Neural cell (in vitro differentiated cells): ENCODE results near the gene OR6F1. TPM values are rescaled to one million over a fixed set of nuclear protein-coding genes. Genes with fewer than 3 reads are reported as not detected.

Experiments used
- H2AFZ ChIP-seq: fragments of 200-600, 300-800 bp; sonication (generic), shearing (Covaris generic); 2 replicates; pipeline ENCODE4 v1.6.0; 2014; ENCODE audit warnings: low read depth, mild to moderate bottlenecking, antibody characterized with exemption, low read length, moderate library complexity
- H3F3A ChIP-seq: fragments of 200-600 bp; shearing (Covaris generic); 2 replicates; pipeline ENCODE4 v1.6.1; 2016; ENCODE audit warnings: mild to moderate bottlenecking, moderate library complexity, mixed read lengths, antibody characterized with exemption, low read length; ENCODE audit not compliant: insufficient read depth, poor library complexity, severe bottlenecking
- H3K27ac ChIP-seq: fragments of 200-600, 300-800 bp; sonication (generic), shearing (Covaris generic); 2 replicates; pipeline ENCODE4 v1.5.1; 2014; ENCODE audit warnings: mild to moderate bottlenecking, low read length, moderate library complexity
- H3K27me3 ChIP-seq: fragments of 300-800, 200-600 bp; sonication (generic), shearing (Covaris generic); 2 replicates; pipeline ENCODE4 v1.6.0; 2014; ENCODE audit warnings: mild to moderate bottlenecking, low read depth, low read length, moderate library complexity; ENCODE audit not compliant: insufficient read depth
- H3K36me3 ChIP-seq: fragments of 300-800, 200-600 bp; sonication (generic), shearing (Covaris generic); 2 replicates; pipeline ENCODE4 v1.5.1; 2014; ENCODE audit warnings: mild to moderate bottlenecking, antibody characterized with exemption, low read length, moderate library complexity; ENCODE audit not compliant: insufficient read depth
- H3K4me2 ChIP-seq: fragments of 300-800, 200-600 bp; sonication (generic), shearing (Covaris generic); 2 replicates; pipeline ENCODE4 v1.6.0; 2014; ENCODE audit warnings: mild to moderate bottlenecking, low read length
- H3K4me3 ChIP-seq: fragments of 300-800, 200-600 bp; sonication (generic), shearing (Covaris generic); 2 replicates; pipeline ENCODE4 v1.5.1; 2014; ENCODE audit warnings: mild to moderate bottlenecking, low read length, moderate library complexity
- H3K79me2 ChIP-seq: fragments of 200-600 bp; shearing (Covaris generic); replicated peaks from 2 replicates; pipeline ENCODE4 v1.6.0; 2014; ENCODE audit warnings: mild to moderate bottlenecking, low read length, moderate library complexity; ENCODE audit not compliant: insufficient read depth
- H3K9ac ChIP-seq: fragments of 300-800, 200-600 bp; sonication (generic), shearing (Covaris generic); 2 replicates; pipeline ENCODE4 v1.6.1; 2016; ENCODE audit warnings: mild to moderate bottlenecking, low read length, mixed read lengths
- H3K9me2 ChIP-seq: fragments of 200-600 bp; shearing (Covaris generic); 2 replicates; pipeline ENCODE4 v1.6.1; 2016; ENCODE audit warnings: mild to moderate bottlenecking, low read length, mixed read lengths; ENCODE audit not compliant: insufficient read depth
- H3K9me3 ChIP-seq: fragments of 200-600, 300-800 bp; sonication (generic), shearing (Covaris generic); 2 replicates; pipeline ENCODE4 v1.6.1; 2016; ENCODE audit warnings: mild to moderate bottlenecking, mixed run types, low read length, moderate library complexity, mixed read lengths
- H4K20me1 ChIP-seq: fragments of 200-600 bp; shearing (Covaris generic); 2 replicates; pipeline ENCODE4 v1.6.1; 2016; ENCODE audit warnings: mild to moderate bottlenecking, mixed run types; ENCODE audit not compliant: insufficient read depth
- CTCF ChIP-seq: fragments of 450-650 bp; IDR thresholded peaks from 2 replicates; pipeline ENCODE4 v1.5.1; 2014; ENCODE audit warnings: antibody characterized with exemption, mild to moderate bottlenecking, moderate library complexity; ENCODE audit not compliant: poor library complexity, severe bottlenecking
- EP300 ChIP-seq: fragments of 450-650 bp; conservative IDR thresholded peaks from 2 replicates; pipeline ENCODE4 v1.6.1; 2014; ENCODE audit warnings: antibody characterized with exemption, mild to moderate bottlenecking, moderate library complexity; ENCODE audit not compliant: poor library complexity, severe bottlenecking
- EZH2 ChIP-seq: fragments of 200-600, 300-800 bp; shearing (Covaris generic), sonication (generic); IDR thresholded peaks from 2 replicates; pipeline ENCODE4 v1.6.1; 2014; ENCODE audit warnings: antibody characterized with exemption, low read length, borderline replicate concordance, mild to moderate bottlenecking; ENCODE audit not compliant: insufficient read depth, poor library complexity, severe bottlenecking
- MXI1 ChIP-seq: fragments of 450-650 bp; conservative IDR thresholded peaks from 2 replicates; pipeline ENCODE4 v1.6.1; 2014; ENCODE audit warnings: antibody characterized with exemption, mild to moderate bottlenecking; ENCODE audit not compliant: poor library complexity, severe bottlenecking
- POLR2AphosphoS5 ChIP-seq: IDR thresholded peaks from 2 replicates; pipeline ENCODE4 v1.6.1; 2012
- RAD21 ChIP-seq: fragments of 450-650 bp; conservative IDR thresholded peaks from 2 replicates; pipeline ENCODE4 v1.6.1; 2014; ENCODE audit warnings: antibody characterized with exemption, mild to moderate bottlenecking, moderate library complexity
- SMC3 ChIP-seq: fragments of 450-650 bp; conservative IDR thresholded peaks from 2 replicates; pipeline ENCODE4 v1.6.1; 2014; ENCODE audit warnings: antibody characterized with exemption, mild to moderate bottlenecking, moderate library complexity; ENCODE audit not compliant: poor library complexity
- TAF1 ChIP-seq: IDR thresholded peaks from 2 replicates; pipeline ENCODE4 v1.6.1; 2012; ENCODE audit warnings: low read depth
- polyA plus RNA-seq: library from polyadenylated mRNA; depleted of rRNA; stranded (reverse); fragments of >200 nt; gene quantifications from 2 replicates; pipeline ENCODE4 v1.2.3, GENCODE V29; 2014
- TF ChIP-seq, protein P1 (sequence below): IDR thresholded peaks from 2 replicates; pipeline ENCODE4 v1.6.1; 2012; ENCODE audit warnings: borderline replicate concordance

OR6F1 gene
- polyA plus RNA-seq, 1 donor from 2014 or later = not detected

DNA sequence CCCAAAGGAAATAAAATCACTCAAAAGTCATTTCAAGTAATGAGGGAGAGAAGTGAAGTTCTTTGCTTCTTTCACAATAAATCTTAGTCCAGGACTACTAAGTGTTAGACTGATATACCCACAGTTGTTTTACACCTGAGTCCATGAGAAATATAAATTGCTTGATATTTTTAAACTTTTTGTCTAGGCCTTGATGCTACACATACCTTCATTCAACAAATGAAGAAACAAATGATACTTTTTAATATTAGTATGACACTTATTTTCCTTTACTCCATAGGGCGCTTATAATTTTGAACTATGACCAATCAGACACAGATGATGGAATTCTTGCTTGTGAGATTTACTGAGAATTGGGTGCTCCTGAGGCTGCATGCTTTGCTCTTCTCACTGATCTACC is 21.9 kb upstream of the OR6F1 start, which contains the start of gene OR14K1:
TSS of gene OR14K1 (plus strand) at position 301 of the 400 bp plus-strand sequence. CDS start at position 301, 0 bp downstream.
- Histone ChIP-seq H3F3A (no peaks in the 10 kb centered on the region), H3K79me2 (no peaks in the 10 kb centered on the region), H3K9me2 (no peaks in the 10 kb centered on the region), H3K4me2 (no peak within 1 kb of the TSS), H2AFZ (no peak within 1 kb of the TSS), H3K9ac (no peak within 1 kb of the TSS), H3K36me3 (no peaks in the 10 kb centered on the region), H4K20me1 (no peaks in the 10 kb centered on the region), H3K27ac (no peak within 1 kb of the TSS), H3K4me3 (no peak within 1 kb of the TSS), H3K9me3 (no peaks in the 10 kb centered on the region), H3K27me3 (no peaks in the 10 kb centered on the region)
- no peak for TF ChIP-seq MXI1
- TF ChIP-seq RAD21 = no peak
- TF ChIP-seq, protein P1, sequence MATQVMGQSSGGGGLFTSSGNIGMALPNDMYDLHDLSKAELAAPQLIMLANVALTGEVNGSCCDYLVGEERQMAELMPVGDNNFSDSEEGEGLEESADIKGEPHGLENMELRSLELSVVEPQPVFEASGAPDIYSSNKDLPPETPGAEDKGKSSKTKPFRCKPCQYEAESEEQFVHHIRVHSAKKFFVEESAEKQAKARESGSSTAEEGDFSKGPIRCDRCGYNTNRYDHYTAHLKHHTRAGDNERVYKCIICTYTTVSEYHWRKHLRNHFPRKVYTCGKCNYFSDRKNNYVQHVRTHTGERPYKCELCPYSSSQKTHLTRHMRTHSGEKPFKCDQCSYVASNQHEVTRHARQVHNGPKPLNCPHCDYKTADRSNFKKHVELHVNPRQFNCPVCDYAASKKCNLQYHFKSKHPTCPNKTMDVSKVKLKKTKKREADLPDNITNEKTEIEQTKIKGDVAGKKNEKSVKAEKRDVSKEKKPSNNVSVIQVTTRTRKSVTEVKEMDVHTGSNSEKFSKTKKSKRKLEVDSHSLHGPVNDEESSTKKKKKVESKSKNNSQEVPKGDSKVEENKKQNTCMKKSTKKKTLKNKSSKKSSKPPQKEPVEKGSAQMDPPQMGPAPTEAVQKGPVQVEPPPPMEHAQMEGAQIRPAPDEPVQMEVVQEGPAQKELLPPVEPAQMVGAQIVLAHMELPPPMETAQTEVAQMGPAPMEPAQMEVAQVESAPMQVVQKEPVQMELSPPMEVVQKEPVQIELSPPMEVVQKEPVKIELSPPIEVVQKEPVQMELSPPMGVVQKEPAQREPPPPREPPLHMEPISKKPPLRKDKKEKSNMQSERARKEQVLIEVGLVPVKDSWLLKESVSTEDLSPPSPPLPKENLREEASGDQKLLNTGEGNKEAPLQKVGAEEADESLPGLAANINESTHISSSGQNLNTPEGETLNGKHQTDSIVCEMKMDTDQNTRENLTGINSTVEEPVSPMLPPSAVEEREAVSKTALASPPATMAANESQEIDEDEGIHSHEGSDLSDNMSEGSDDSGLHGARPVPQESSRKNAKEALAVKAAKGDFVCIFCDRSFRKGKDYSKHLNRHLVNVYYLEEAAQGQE = no peak
- no peak for TF ChIP-seq SMC3
- TF ChIP-seq POLR2AphosphoS5 = no peak
- TF ChIP-seq EP300 = no peak

DNA sequence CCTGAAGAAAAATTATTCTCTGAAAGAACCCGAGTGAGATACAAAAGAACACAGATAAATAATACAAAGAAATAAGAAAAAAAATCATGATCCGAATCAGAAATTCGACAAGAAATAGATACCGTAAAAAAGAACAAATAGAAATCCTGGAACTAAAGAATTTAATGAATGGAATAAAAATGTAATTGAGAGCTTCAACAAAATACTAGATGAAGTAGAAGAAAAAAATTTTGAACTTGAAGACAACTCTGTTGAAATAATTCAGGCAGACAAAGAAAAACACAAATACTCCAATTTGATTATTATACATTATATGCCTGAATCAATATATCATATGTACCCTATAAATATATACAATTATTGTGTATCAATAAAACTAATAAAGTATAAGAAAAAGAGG is 4.8 kb upstream of the OR6F1 start:
- H2AFZ ChIP-seq = no peak overlapping the region
- no peaks in the 10 kb centered on the region for H3K79me2 ChIP-seq
- H3K4me2 ChIP-seq = no peak overlapping the region
- H3K27me3 ChIP-seq = no peaks in the 10 kb centered on the region
- TF ChIP-seq MXI1 = no peak
- TF ChIP-seq, protein P1 = no peak
- no peak for TF ChIP-seq SMC3
- TF ChIP-seq EZH2 = no peak
- TF ChIP-seq EP300 = no peak
- TF ChIP-seq POLR2AphosphoS5 = no peak
- no peak for TF ChIP-seq RAD21
- no peak for TF ChIP-seq TAF1
- TF ChIP-seq CTCF = no peak
- no peaks in the 10 kb centered on the region for H3K36me3 ChIP-seq
- H4K20me1 ChIP-seq = no peaks in the 10 kb centered on the region
- no peak overlapping the region for H3K9ac ChIP-seq
- no peaks in the 10 kb centered on the region for H3F3A ChIP-seq
- H3K9me2 ChIP-seq = no peaks in the 10 kb centered on the region
- no peaks in the 10 kb centered on the region for H3K9me3 ChIP-seq
- H3K27ac ChIP-seq = no peak overlapping the region
- H3K4me3 ChIP-seq = no peak overlapping the region
